ENCODE results near the gene ZNF644. TPM values are rescaled to one million over a fixed set of nuclear protein-coding genes. Genes with fewer than 3 reads are reported as not detected.

The ZNF644 gene
- total RNA-seq, 2 donors from 2014 or later: 24.9 to 34.4 TPM

DNA sequence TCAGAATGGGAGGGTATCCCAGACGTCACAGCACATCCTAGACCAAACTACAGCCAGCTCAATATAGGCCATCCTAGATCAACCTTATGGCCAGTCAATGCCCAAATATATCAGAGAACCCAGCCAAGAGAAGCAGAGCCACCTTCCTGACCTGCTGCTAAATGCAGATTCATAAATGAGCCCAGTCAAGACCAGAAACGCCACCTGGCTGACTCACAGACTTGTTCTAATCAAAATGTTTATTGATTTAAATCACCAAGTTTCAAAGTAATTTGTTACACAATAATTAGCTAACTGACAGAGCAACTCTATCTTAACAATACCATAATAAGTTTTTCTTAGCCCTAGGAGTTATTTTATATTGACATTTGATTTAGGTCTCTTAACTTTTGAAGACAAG lies 28.6 kb downstream of the ZNF644 start:
- H3K4me1 ChIP-seq: peaks cover 0 to 11% of the 10 kb centered on the region in 2 donors
- TF ChIP-seq, protein P1, sequence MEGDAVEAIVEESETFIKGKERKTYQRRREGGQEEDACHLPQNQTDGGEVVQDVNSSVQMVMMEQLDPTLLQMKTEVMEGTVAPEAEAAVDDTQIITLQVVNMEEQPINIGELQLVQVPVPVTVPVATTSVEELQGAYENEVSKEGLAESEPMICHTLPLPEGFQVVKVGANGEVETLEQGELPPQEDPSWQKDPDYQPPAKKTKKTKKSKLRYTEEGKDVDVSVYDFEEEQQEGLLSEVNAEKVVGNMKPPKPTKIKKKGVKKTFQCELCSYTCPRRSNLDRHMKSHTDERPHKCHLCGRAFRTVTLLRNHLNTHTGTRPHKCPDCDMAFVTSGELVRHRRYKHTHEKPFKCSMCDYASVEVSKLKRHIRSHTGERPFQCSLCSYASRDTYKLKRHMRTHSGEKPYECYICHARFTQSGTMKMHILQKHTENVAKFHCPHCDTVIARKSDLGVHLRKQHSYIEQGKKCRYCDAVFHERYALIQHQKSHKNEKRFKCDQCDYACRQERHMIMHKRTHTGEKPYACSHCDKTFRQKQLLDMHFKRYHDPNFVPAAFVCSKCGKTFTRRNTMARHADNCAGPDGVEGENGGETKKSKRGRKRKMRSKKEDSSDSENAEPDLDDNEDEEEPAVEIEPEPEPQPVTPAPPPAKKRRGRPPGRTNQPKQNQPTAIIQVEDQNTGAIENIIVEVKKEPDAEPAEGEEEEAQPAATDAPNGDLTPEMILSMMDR (IDR thresholded peaks at IDR 0.05): no peak
- peaks cover 4% of the 10 kb centered on the region for H3K36me3 ChIP-seq
- H3K4me3 ChIP-seq: no peak overlapping the region
- peaks cover 0 to 23% of the 10 kb centered on the region in 2 donors for H3K9me3 ChIP-seq
- no peaks in the 10 kb centered on the region for H3K27me3 ChIP-seq
- no peak overlapping the region for H3K27ac ChIP-seq
- DNase-seq (ENCODE audit: low spot score): no peak

DNA sequence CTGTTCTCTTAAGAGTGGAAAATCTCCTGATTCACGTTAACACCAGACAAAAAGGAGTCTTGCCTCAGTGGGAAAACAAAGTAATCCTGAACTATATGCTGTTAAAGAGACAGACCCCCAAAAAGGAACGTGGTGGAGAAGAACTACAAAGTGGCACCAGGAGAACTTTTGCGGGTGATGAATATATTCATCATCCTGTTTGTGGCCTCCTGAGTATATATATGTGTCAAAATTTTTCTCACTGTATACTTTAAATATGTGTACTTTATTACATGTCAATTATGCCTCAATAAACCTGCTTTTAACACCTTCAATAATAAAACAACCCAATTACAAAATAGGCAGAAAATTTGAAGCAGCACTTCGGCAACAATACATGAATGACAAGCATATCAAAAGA lies 31.1 kb downstream of the ZNF644 start:
- Histone ChIP-seq H3K27ac (no peak overlapping the region), H3K4me3 (no peak overlapping the region), H3K27me3 (no peaks in the 10 kb centered on the region), H3K9me3 (peaks cover 0 to 26% of the 10 kb centered on the region in 2 donors), H3K36me3 (peaks cover 4% of the 10 kb centered on the region), H3K4me1 (peaks cover 0 to 3% of the 10 kb centered on the region in 2 donors)
- TF ChIP-seq, protein P1 (IDR thresholded peaks at IDR 0.05): no peak
- DNase-seq (ENCODE audit: low spot score): no peak

DNA sequence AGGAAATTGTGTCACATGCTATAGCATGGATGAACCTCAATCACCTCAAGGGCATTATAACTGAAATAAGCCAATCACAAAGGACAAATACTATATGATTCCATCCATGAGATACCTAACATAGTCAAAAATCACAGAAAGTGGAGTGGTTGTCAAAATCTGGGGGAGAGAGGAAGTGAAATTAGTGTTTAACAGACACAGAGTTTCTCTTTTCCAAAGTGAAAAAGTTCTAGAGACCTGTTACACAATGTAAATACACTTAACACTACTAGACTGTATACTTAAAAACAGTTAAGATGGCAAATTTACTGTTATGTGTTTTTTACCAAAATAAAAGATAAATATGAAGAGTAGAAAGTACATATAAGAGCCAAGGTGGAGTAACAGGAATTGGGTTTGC lies 31.8 kb downstream of the ZNF644 start:
- no peak for DNase-seq (ENCODE audit: low spot score)
- Histone ChIP-seq H3K4me1 (peaks cover 0 to 6% of the 10 kb centered on the region in 2 donors), H3K9me3 (peaks cover 0 to 18% of the 10 kb centered on the region in 2 donors), H3K27me3 (no peaks in the 10 kb centered on the region), H3K4me3 (no peak overlapping the region), H3K27ac (no peak overlapping the region), H3K36me3 (peaks cover 4% of the 10 kb centered on the region)
- TF ChIP-seq, protein P1 (IDR thresholded peaks at IDR 0.05): no peak

DNA sequence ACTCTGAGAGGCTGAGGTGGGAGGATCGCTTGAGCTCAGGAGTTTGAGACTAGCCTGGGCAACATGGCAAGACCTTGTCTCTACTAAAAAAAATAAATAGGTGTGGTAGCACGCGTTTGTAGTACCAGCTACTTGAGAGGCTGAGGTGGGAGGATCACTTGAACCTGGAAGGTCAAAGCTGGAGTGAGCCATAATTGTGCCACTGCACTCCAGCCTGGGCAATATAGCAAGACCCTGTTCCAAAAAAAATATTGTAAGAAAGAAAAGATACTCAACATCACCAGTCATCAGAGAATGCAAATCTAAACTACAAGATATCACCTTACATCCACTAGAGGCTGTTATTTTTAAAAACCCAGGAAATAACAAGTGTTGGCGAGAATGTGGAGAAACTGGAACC lies 32.5 kb downstream of the ZNF644 start:
- H3K36me3 ChIP-seq: peaks cover 4% of the 10 kb centered on the region
- H3K27ac ChIP-seq: no peak overlapping the region
- TF ChIP-seq, protein P1 (IDR thresholded peaks at IDR 0.05): no peak
- H3K27me3 ChIP-seq: no peaks in the 10 kb centered on the region
- H3K9me3 ChIP-seq: peaks cover 0 to 16% of the 10 kb centered on the region in 2 donors
- H3K4me1 ChIP-seq: peaks cover 0 to 6% of the 10 kb centered on the region in 2 donors
- no peak overlapping the region for H3K4me3 ChIP-seq
- no peak for DNase-seq (ENCODE audit: low spot score)

DNA sequence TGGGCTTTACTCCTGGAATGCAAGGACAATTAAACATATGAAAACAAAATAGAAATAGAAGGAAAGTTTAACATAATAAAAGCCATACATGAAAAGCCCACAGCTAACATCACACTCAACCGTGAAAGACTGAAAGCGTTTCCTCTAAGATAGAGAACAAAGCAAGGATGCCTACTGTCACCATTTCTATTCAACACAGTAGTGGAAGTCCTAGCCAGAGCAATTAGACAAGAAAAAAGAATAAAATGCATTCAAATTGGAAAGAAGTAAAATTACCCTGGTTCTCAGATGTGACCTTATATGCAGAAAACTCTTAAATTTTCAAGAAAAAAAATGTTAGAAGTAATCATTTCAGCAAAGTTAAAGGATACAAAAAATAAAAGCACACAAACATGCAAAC lies 34.0 kb downstream of the ZNF644 start:
- Histone ChIP-seq H3K4me3 (no peak overlapping the region), H3K4me1 (peaks cover 0 to 6% of the 10 kb centered on the region in 2 donors), H3K27ac (no peak overlapping the region), H3K36me3 (peaks cover 4% of the 10 kb centered on the region), H3K9me3 (peaks cover 0 to 16% of the 10 kb centered on the region in 2 donors), H3K27me3 (no peaks in the 10 kb centered on the region)
- TF ChIP-seq, protein P1 (IDR thresholded peaks at IDR 0.05): no peak
- no peak for DNase-seq (ENCODE audit: low spot score)

DNA sequence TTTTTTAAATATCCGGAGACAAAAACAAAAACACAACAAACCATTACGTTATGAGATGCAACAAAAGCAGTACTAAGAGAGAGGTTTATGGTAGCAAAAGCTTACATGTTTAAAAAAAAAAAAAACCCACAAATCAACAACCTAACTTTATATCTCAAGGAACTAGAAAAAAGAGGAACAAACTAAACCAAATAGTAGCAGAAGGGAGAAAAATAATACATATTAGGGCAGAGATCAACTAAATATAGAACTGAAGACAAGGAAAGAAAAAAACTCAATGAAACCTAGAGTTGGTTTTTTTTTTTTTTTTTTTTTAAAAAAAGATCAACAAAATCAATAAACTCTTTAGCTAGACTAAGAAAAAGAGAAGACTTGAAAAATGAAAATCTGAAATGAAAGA lies 34.9 kb downstream of the ZNF644 start:
- no peaks in the 10 kb centered on the region for H3K27me3 ChIP-seq
- DNase-seq (ENCODE audit: low spot score): no peak
- peaks cover 0 to 6% of the 10 kb centered on the region in 2 donors for H3K4me1 ChIP-seq
- no peak overlapping the region for H3K27ac ChIP-seq
- H3K9me3 ChIP-seq: peaks cover 0 to 16% of the 10 kb centered on the region in 2 donors
- no peak overlapping the region for H3K4me3 ChIP-seq
- TF ChIP-seq, protein P1 (IDR thresholded peaks at IDR 0.05): no peak
- peaks cover 6% of the 10 kb centered on the region for H3K36me3 ChIP-seq
